ENCODE measurements around the gene TRIM60. TPM values are rescaled to one million over a fixed set of nuclear protein-coding genes. Genes with fewer than 3 reads are reported as not detected.
A peak's percentile ranks its signal among the peaks of the same experiment; 100 is the strongest.
"Not testable (repeated sequence)": the region's sequence is repeated elsewhere in the genome, so short reads cannot be mapped to it uniquely, and the experiment has no call there.

TRIM60 gene
- total RNA-seq, result not detected

GRCh38 chr4:165031436-165032211 lies at the start of gene TRIM60:
Gene TRIM60 (plus strand): TSS chr4:165031999. CDS start chr4:165040073, 8,074 bp downstream.
- intact Hi-C loops (cut with DNase I; ENCODE audit: low total_unique reads), result no loop called here
- no peaks in the 10 kb centered on the region for H3K36me3 ChIP-seq
- no peak for DNase-seq
- TF ChIP-seq EP300 (IDR thresholded peaks at IDR 0.05; ENCODE audit: low read depth) (no peak), CTCF (IDR thresholded peaks at IDR 0.05) (no peak), POLR2AphosphoS5 (IDR thresholded peaks at IDR 0.05) (no peak), POLR2A (IDR thresholded peaks at IDR 0.05) (no peak)
- H3K27me3 ChIP-seq, result no peaks in the 10 kb centered on the region
- in situ Hi-C loops (cut with MboI; ENCODE audit: low pct_ligation_motif_present in 1 of 4, low pct_unique_long_range_greater_than_20kb in 1 of 4, low sequenced_read_pairs in 3 of 4), result no loop called here
- no peaks in the 10 kb centered on the region for H3K4me1 ChIP-seq
- WGBS, 2 donors (ENCODE audit: low coverage in 1 of 2), result 87 to 94% methylated on average over 10 to 39 of the region's 41 CpGs
- no peak within 1 kb of the TSS for H3K27ac ChIP-seq
- no peaks in the 10 kb centered on the region for H3K9me3 ChIP-seq
- no peak within 1 kb of the TSS for H3K4me3 ChIP-seq

DNA sequence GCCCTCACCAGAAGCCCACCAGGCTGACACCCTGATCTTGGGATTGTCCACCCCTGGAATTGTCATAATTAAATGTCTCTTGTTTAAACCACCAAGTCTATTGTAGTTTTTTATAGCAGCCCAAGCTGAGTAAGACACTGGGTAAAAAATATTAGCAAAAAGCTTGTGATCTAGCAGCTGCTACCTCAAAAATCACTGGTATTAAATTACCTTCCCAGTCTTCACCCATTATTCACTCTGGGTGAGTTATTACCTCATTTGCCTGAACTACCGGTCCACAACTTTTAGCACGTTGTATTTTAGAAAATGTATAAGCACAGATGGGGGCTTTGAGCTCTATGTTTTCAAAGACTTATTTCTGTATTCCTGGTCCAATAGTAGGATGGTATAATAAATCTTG lies 42.3 kb upstream of the TRIM60 start:
- Histone ChIP-seq H3K36me3 (no peaks in the 10 kb centered on the region), H3K4me3 (no peak overlapping the region), H3K4me1 (no peaks in the 10 kb centered on the region), H3K27ac (no peak overlapping the region), H3K9me3 (no peaks in the 10 kb centered on the region), H3K27me3 (no peaks in the 10 kb centered on the region)
- in situ Hi-C loops (cut with MboI; ENCODE audit: low pct_ligation_motif_present in 1 of 4, low pct_unique_long_range_greater_than_20kb in 1 of 4, low sequenced_read_pairs in 3 of 4), result no loop called here
- WGBS, 2 donors (ENCODE audit: low coverage in 1 of 2), result 59% methylated on average over 2 of the region's 2 CpGs; no CpG with 5 or more reads in 1 of the 2 donors
- DNase-seq, result no peak
- intact Hi-C loops (cut with DNase I; ENCODE audit: low total_unique reads), result no loop called here
- TF ChIP-seq EP300 (IDR thresholded peaks at IDR 0.05; ENCODE audit: low read depth), result no peak
- TF ChIP-seq POLR2A (IDR thresholded peaks at IDR 0.05), result no peak
- no peak for TF ChIP-seq POLR2AphosphoS5 (IDR thresholded peaks at IDR 0.05)
- no peak for TF ChIP-seq CTCF (IDR thresholded peaks at IDR 0.05)

DNA sequence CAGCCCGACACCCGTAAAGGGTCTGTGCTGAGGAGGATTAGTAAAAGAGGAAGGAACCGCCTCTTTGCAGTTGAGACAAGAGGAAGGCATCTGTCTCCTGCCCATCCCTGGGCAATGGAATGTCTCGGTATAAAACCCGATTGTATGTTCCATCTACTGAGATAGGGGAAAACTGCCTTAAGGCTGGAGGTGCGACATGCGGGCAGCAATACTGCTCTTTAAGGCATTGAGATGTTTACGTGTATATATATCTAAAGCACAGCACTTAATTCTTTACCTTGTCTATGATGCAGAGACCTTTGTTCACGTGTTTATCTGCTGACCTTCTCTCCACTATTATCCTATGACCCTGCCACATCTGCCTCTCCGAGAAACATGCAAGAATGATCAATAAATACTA lies 41.0 kb upstream of the TRIM60 start:
- H3K4me3 ChIP-seq; DNase-seq; H3K27ac ChIP-seq; H3K27me3 ChIP-seq; in situ Hi-C loops (cut with MboI; ENCODE audit: low pct_ligation_motif_present in 1 of 4, low pct_unique_long_range_greater_than_20kb in 1 of 4, low sequenced_read_pairs in 3 of 4); H3K9me3 ChIP-seq; H3K4me1 ChIP-seq; intact Hi-C loops (cut with DNase I; ENCODE audit: low total_unique reads); H3K36me3 ChIP-seq: not testable (repeated sequence)
- 86 to 96% methylated on average over 9 to 10 of the region's 10 CpGs for WGBS, 2 donors (ENCODE audit: low coverage in 1 of 2)

GRCh38 chr4:164996123-164996522 lies 35.7 kb upstream of the TRIM60 start:
- in situ Hi-C loops (cut with MboI; ENCODE audit: low pct_ligation_motif_present in 1 of 4, low pct_unique_long_range_greater_than_20kb in 1 of 4, low sequenced_read_pairs in 3 of 4); H3K27me3 ChIP-seq; H3K27ac ChIP-seq; intact Hi-C loops (cut with DNase I; ENCODE audit: low total_unique reads); H3K36me3 ChIP-seq; DNase-seq; H3K4me1 ChIP-seq; H3K4me3 ChIP-seq; H3K9me3 ChIP-seq: not testable (repeated sequence)
- whole genome bisulfite sequencing, 2 donors (ENCODE audit: low coverage in 1 of 2), result 81 to 88% methylated on average over 5 to 6 of the region's 6 CpGs

DNA sequence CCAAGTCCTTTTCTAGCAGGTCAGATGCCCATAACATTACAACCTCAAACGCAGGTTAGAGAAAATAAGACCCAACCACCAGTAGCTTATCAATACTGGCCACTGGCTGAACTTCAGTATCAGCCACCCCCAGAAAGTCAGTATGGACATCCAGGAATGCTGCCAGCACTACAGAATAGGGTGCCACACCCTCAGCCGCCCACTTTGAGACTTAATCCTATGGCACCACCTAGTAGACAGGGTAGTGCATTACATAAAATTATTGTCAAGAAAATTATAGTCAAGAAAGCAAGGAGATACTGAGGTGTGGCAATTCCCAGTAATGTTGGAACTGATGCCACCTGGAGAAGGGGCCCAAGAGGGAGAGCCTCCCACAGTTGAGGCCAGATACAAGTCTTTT lies 34.5 kb upstream of the TRIM60 start:
- intact Hi-C loops (cut with DNase I; ENCODE audit: low total_unique reads), result no loop called here
- in situ Hi-C loops (cut with MboI; ENCODE audit: low pct_ligation_motif_present in 1 of 4, low pct_unique_long_range_greater_than_20kb in 1 of 4, low sequenced_read_pairs in 3 of 4), result no loop called here
- Histone ChIP-seq H3K27ac (no peak overlapping the region), H3K36me3 (no peaks in the 10 kb centered on the region), H3K4me3 (no peak overlapping the region), H3K9me3 (no peaks in the 10 kb centered on the region), H3K27me3 (no peaks in the 10 kb centered on the region), H3K4me1 (no peaks in the 10 kb centered on the region)
- 56% methylated on average over 2 of the region's 2 CpGs; no CpG with 5 or more reads in 1 of the 2 donors for WGBS, 2 donors (ENCODE audit: low coverage in 1 of 2)
- TF ChIP-seq POLR2A (IDR thresholded peaks at IDR 0.05) (no peak), CTCF (IDR thresholded peaks at IDR 0.05) (peak in 4 of 5 experiments; percentile 12 to 31 (median 20))
- peak; percentile 25 for DNase-seq
